ENCODE data around the gene GABRA1.

Gene GABRA1

DNA sequence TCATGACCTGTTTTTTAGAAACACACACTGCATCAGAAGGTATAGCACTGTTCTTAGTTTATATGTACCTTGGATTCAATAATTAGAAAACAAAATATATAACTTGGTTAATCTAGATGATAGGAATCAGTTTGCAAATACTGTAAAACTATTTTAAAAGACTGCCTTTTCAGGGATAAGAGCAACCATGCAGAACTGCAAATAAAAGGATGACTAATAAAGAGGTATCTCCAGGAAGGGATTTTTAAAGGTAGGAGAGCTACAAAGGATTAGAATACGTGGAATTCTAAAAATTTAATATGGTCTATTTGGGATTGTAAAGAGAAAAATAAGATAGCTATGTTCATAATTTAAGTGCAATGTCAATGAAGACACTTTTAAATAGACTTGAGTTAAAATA is 9.4 kb downstream of the GABRA1 start:
- TF ChIP-seq, protein P1, sequence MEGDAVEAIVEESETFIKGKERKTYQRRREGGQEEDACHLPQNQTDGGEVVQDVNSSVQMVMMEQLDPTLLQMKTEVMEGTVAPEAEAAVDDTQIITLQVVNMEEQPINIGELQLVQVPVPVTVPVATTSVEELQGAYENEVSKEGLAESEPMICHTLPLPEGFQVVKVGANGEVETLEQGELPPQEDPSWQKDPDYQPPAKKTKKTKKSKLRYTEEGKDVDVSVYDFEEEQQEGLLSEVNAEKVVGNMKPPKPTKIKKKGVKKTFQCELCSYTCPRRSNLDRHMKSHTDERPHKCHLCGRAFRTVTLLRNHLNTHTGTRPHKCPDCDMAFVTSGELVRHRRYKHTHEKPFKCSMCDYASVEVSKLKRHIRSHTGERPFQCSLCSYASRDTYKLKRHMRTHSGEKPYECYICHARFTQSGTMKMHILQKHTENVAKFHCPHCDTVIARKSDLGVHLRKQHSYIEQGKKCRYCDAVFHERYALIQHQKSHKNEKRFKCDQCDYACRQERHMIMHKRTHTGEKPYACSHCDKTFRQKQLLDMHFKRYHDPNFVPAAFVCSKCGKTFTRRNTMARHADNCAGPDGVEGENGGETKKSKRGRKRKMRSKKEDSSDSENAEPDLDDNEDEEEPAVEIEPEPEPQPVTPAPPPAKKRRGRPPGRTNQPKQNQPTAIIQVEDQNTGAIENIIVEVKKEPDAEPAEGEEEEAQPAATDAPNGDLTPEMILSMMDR (IDR thresholded peaks at IDR 0.05; ENCODE audit: low read depth, low read length, missing control alignments) = no peak
- H3K4me3 ChIP-seq (replicated peaks; ENCODE audit: low read depth, low read length) = no peak overlapping the region
- no peak for DNase-seq (ENCODE audit: extremely low read depth, low read depth)

DNA sequence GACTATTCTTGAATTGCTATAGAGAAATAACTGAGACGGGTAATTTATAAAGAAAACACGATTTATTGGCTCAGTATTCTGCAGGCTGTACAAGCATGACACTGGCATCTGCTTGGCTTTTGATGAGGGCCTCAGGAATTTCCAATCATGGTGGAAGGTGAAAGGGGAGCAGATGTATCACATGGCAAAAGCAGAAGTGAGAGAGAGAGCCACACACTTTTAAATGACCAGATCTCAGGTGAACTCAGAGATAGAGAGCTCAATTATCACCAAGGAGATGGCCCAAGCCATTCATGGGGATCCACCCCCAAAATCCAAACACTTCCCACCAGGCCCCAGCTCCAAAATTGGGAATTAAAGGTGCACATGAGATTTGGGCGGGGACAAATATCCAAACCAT is 15.3 kb downstream of the GABRA1 start:
- no peak overlapping the region for H3K4me3 ChIP-seq (replicated peaks; ENCODE audit: low read depth, low read length)
- DNase-seq (ENCODE audit: extremely low read depth, low read depth) = no peak
- TF ChIP-seq, protein P1 (IDR thresholded peaks at IDR 0.05; ENCODE audit: low read depth, low read length, missing control alignments) = no peak

GRCh38 chr5:161863811-161864210 is 15.9 kb downstream of the GABRA1 start:
- no peak overlapping the region for H3K4me3 ChIP-seq (replicated peaks; ENCODE audit: low read depth, low read length)
- TF ChIP-seq, protein P1 (IDR thresholded peaks at IDR 0.05; ENCODE audit: low read depth, low read length, missing control alignments) = no peak
- no peak for DNase-seq (ENCODE audit: extremely low read depth, low read depth)

- H3K4me3 ChIP-seq (replicated peaks; ENCODE audit: low read depth, low read length) = no peak overlapping the region
- TF ChIP-seq, protein P1 (IDR thresholded peaks at IDR 0.05; ENCODE audit: low read depth, low read length, missing control alignments) = no peak
- DNase-seq (ENCODE audit: extremely low read depth, low read depth) = no peak
These were observed 17.6 kb downstream of the GABRA1 start for GRCh38 chr5:161865510-161865909.

GRCh38 chr5:161889971-161890370 is 42.1 kb downstream of the GABRA1 start:
- no peak for DNase-seq (ENCODE audit: extremely low read depth, low read depth)
- TF ChIP-seq, protein P1 (IDR thresholded peaks at IDR 0.05; ENCODE audit: low read depth, low read length, missing control alignments) = no peak
- H3K4me3 ChIP-seq (replicated peaks; ENCODE audit: low read depth, low read length) = no peak overlapping the region

- no peak for DNase-seq (ENCODE audit: extremely low read depth, low read depth)
- H3K4me3 ChIP-seq (replicated peaks; ENCODE audit: low read depth, low read length) = no peak overlapping the region
- TF ChIP-seq, protein P1 (IDR thresholded peaks at IDR 0.05; ENCODE audit: low read depth, low read length, missing control alignments) = no peak
These were observed 47.6 kb downstream of the GABRA1 start for GRCh38 chr5:161895514-161895913.

- no peak overlapping the region for H3K4me3 ChIP-seq (replicated peaks; ENCODE audit: low read depth, low read length)
- TF ChIP-seq, protein P1 (IDR thresholded peaks at IDR 0.05; ENCODE audit: low read depth, low read length, missing control alignments) = no peak
- DNase-seq (ENCODE audit: extremely low read depth, low read depth) = no peak
These were observed 49.1 kb downstream of the GABRA1 start for GRCh38 chr5:161897033-161897432.
